ENCODE measurements around the gene ZBTB21. TPM values are rescaled to one million over a fixed set of nuclear protein-coding genes. Genes with fewer than 3 reads are reported as not detected.

Gene ZBTB21
- total RNA-seq, 2 experiments from 2014 or later: 23.6 to 24.1 TPM

DNA sequence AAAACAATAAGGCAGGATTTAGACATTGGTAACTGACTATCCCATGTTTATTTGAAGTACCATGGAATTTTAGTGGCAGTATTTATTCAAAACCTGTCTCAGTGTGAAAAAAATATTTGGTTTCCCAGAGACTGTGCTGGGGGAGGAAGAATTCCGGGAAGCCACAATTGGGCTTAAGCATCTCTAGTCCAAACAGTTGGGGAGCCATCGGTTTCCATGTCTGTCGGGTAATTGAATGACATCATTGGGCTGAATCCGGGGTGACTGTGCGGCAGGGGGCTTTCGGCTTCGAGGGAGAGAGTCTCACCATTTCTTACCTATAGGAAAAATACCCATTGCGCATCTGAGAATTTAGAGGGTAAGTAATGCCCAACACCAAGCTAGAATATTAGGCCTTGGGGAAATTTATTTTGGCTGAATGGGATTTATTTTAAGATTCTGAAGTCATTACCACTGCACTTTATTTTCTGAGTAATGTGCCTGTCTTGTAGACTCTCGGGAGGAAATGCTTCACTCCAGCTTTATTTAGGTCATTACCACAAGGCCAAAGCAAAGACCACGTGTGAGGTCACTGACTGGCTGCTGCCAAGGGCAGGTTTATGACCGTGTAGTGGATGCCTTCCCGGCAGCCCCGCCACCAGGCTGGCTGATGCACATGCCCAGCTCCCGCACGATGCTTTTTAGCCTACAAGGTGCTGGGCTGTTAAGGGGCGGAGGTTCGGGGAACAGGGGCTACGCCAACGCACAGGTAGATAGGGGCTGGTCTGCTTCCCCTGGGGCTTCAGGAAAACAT, 37.9 kb upstream of the ZBTB21 start:
- Mint-ChIP-seq H3K4me1 (ENCODE audit: low read depth) (peaks cover 3% of the 10 kb centered on the region), H3K27ac (no peak overlapping the region), H3K27me3 (no peaks in the 10 kb centered on the region), H3K4me3 (no peak overlapping the region), H3K9me3 (no peaks in the 10 kb centered on the region), H3K36me3 (no peaks in the 10 kb centered on the region)
- no peak for DNase-seq
- ChIA-PET POLR2A (no interaction called here), CTCF (no interaction called here)
- intact Hi-C loops (cut with micrococcal nuclease): no loop called here

DNA sequence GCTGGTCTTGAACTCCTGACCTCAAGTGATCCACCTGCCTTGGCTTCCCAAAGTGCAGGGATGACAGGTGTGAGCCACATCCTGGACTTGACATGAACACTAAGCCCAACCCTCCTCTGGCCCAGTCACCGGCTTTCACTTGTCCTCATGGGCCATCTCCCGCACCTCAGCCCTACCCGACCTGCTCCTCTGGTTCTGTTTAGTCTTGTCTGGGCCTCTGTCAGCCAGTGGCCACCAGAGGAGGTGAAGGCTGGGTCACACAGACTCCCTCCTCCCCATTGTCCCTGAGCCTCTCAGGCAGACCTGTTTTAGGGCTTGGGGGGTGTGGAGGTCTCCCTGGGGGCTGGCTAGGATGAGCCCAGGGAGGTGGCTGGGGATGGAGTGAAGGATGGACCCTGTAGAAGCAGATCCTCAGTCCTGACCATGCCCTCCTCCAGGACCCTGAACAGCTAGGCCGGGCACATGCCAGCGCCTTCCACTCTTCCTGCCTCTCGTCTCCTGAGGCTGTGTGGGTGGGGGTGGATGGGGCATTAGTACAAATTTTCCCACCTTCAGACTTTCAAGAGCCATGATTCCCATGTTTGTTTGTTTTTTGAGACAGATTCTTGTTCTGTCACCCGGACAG, 34.8 kb upstream of the ZBTB21 start:
- no peak for DNase-seq
- H3K36me3 Mint-ChIP-seq: no peaks in the 10 kb centered on the region
- intact Hi-C loops (cut with micrococcal nuclease): no loop called here
- no peaks in the 10 kb centered on the region for H3K27me3 Mint-ChIP-seq
- CTCF ChIA-PET: interaction anchor here (0.6 kb wide), 1 partner anchor 229 kb away, joined by 3 read pairs; no protein-coding TSS in a partner anchor
- POLR2A ChIA-PET: no interaction called here
- no peaks in the 10 kb centered on the region for H3K9me3 Mint-ChIP-seq
- no peak overlapping the region for H3K4me3 Mint-ChIP-seq
- no peak overlapping the region for H3K27ac Mint-ChIP-seq
- no peaks in the 10 kb centered on the region for H3K4me1 Mint-ChIP-seq (ENCODE audit: low read depth)

- POLR2A ChIA-PET: interaction anchor here (0.6 kb wide), 1 partner anchor 203 kb away, joined by 3 read pairs; no protein-coding TSS in a partner anchor
- H3K9me3 Mint-ChIP-seq: no peaks in the 10 kb centered on the region
- H3K27me3 Mint-ChIP-seq: no peaks in the 10 kb centered on the region
- no peaks in the 10 kb centered on the region for H3K4me1 Mint-ChIP-seq (ENCODE audit: low read depth)
- CTCF ChIA-PET: interaction anchor here (0.9 kb wide), 1 partner anchor 101 kb away, joined by 3 read pairs; no protein-coding TSS in a partner anchor
- no peak for DNase-seq
- H3K36me3 Mint-ChIP-seq: no peaks in the 10 kb centered on the region
- H3K4me3 Mint-ChIP-seq: no peak overlapping the region
- intact Hi-C loops (cut with micrococcal nuclease): no loop called here
- H3K27ac Mint-ChIP-seq: no peak overlapping the region
Measured at GRCh38 chr21:42043961-42044360, 33.8 kb upstream of the ZBTB21 start.

- Mint-ChIP-seq H3K4me1 (ENCODE audit: low read depth) (no peaks in the 10 kb centered on the region), H3K36me3 (no peaks in the 10 kb centered on the region), H3K27me3 (no peaks in the 10 kb centered on the region), H3K27ac (no peak overlapping the region), H3K4me3 (no peak overlapping the region), H3K9me3 (no peaks in the 10 kb centered on the region)
- intact Hi-C loops (cut with micrococcal nuclease): no loop called here
- CTCF ChIA-PET: interaction anchor here (0.9 kb wide), 1 partner anchor 102 kb away, joined by 3 read pairs; no protein-coding TSS in a partner anchor
- POLR2A ChIA-PET: interaction anchor here (0.6 kb wide), 1 partner anchor 203 kb away, joined by 3 read pairs; no protein-coding TSS in a partner anchor
- no peak for DNase-seq
Measured at GRCh38 chr21:42043201-42043895, 33.2 kb upstream of the ZBTB21 start.

DNA sequence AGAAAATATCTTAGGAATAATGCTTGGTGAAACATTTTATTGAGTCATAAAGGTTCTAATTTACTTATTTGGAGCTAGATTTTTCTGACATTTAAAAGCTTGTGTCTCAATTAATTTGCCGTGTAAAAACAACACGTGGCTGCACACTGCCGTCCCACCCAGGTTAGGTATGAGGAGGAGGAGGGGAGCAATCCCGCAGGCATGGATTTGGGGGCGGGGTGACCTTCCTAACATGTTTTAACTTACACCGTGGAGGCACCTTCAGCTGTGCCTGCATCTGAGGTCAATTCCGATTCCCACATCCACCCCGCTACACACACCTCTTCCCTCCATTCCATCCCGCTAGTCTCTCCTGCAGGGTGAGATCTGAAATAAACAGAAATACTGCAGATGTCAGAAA, 32.5 kb upstream of the ZBTB21 start:
- H3K36me3 Mint-ChIP-seq: no peaks in the 10 kb centered on the region
- no peaks in the 10 kb centered on the region for H3K9me3 Mint-ChIP-seq
- DNase-seq: no peak
- no peaks in the 10 kb centered on the region for H3K27me3 Mint-ChIP-seq
- no peaks in the 10 kb centered on the region for H3K4me1 Mint-ChIP-seq (ENCODE audit: low read depth)
- intact Hi-C loops (cut with micrococcal nuclease): no loop called here
- no peak overlapping the region for H3K4me3 Mint-ChIP-seq
- ChIA-PET POLR2A (no interaction called here), CTCF (no interaction called here)
- no peak overlapping the region for H3K27ac Mint-ChIP-seq

DNA sequence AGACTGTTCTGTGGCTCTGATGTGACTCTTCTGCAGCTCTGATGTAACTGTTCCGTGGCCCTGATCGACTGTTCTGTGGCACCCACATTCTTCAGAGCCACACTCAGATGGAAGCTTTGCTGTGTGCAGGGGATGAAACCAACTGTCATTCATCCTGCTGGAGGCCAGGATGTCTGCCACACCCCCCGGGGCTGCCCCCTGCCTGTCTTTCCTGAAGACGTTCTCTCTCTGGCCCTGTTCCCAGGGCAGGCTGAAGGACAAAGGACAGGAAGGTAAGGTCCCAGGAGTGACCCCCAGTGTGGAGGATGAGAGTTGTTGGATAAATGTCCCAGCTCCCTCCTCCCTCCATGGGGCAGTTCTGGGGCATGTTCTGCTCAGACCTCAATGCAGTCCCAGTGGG, 31.6 kb upstream of the ZBTB21 start:
- no peaks in the 10 kb centered on the region for H3K4me1 Mint-ChIP-seq (ENCODE audit: low read depth)
- POLR2A ChIA-PET: no interaction called here
- no peak overlapping the region for H3K27ac Mint-ChIP-seq
- intact Hi-C loops (cut with micrococcal nuclease): no loop called here
- DNase-seq: no peak
- H3K27me3 Mint-ChIP-seq: no peaks in the 10 kb centered on the region
- H3K4me3 Mint-ChIP-seq: no peak overlapping the region
- CTCF ChIA-PET: interaction anchor here (0.6 to 0.8 kb wide), 2 partner anchors 76 to 146 kb away, joined by 4 to 9 read pairs; no protein-coding TSS in a partner anchor
- no peaks in the 10 kb centered on the region for H3K9me3 Mint-ChIP-seq
- H3K36me3 Mint-ChIP-seq: no peaks in the 10 kb centered on the region

- H3K9me3 Mint-ChIP-seq: no peaks in the 10 kb centered on the region
- intact Hi-C loops (cut with micrococcal nuclease): no loop called here
- no peaks in the 10 kb centered on the region for H3K27me3 Mint-ChIP-seq
- ChIA-PET CTCF (interaction anchor here (0.8 kb wide), 1 partner anchor 76 kb away, joined by 4 read pairs; no protein-coding TSS in a partner anchor), POLR2A (no interaction called here)
- no peak overlapping the region for H3K4me3 Mint-ChIP-seq
- DNase-seq: no peak
- H3K27ac Mint-ChIP-seq: no peak overlapping the region
- H3K36me3 Mint-ChIP-seq: no peaks in the 10 kb centered on the region
- no peaks in the 10 kb centered on the region for H3K4me1 Mint-ChIP-seq (ENCODE audit: low read depth)
Measured at GRCh38 chr21:42041246-42041645, 31.1 kb upstream of the ZBTB21 start.

GRCh38 chr21:42040411-42041180, 30.4 kb upstream of the ZBTB21 start:
- no peaks in the 10 kb centered on the region for H3K27me3 Mint-ChIP-seq
- no peaks in the 10 kb centered on the region for H3K36me3 Mint-ChIP-seq
- ChIA-PET CTCF (no interaction called here), POLR2A (no interaction called here)
- no peak for DNase-seq
- intact Hi-C loops (cut with micrococcal nuclease): no loop called here
- H3K4me3 Mint-ChIP-seq: no peak overlapping the region
- H3K9me3 Mint-ChIP-seq: no peaks in the 10 kb centered on the region
- H3K27ac Mint-ChIP-seq: no peak overlapping the region
- H3K4me1 Mint-ChIP-seq (ENCODE audit: low read depth): no peaks in the 10 kb centered on the region

GRCh38 chr21:42039911-42040351, 29.8 kb upstream of the ZBTB21 start:
- no peak overlapping the region for H3K4me3 Mint-ChIP-seq
- ChIA-PET CTCF (no interaction called here), POLR2A (no interaction called here)
- intact Hi-C loops (cut with micrococcal nuclease): no loop called here
- H3K27me3 Mint-ChIP-seq: no peaks in the 10 kb centered on the region
- H3K4me1 Mint-ChIP-seq (ENCODE audit: low read depth): no peaks in the 10 kb centered on the region
- H3K9me3 Mint-ChIP-seq: no peaks in the 10 kb centered on the region
- no peaks in the 10 kb centered on the region for H3K36me3 Mint-ChIP-seq
- H3K27ac Mint-ChIP-seq: no peak overlapping the region
- no peak for DNase-seq

- Mint-ChIP-seq H3K27me3 (no peaks in the 10 kb centered on the region), H3K27ac (no peak overlapping the region), H3K9me3 (no peaks in the 10 kb centered on the region), H3K4me1 (ENCODE audit: low read depth) (no peaks in the 10 kb centered on the region), H3K36me3 (no peaks in the 10 kb centered on the region), H3K4me3 (no peak overlapping the region)
- intact Hi-C loops (cut with micrococcal nuclease): no loop called here
- DNase-seq: no peak
- CTCF ChIA-PET: no interaction called here
- POLR2A ChIA-PET: no interaction called here
Measured at GRCh38 chr21:42039470-42039901, 29.3 kb upstream of the ZBTB21 start.

DNA sequence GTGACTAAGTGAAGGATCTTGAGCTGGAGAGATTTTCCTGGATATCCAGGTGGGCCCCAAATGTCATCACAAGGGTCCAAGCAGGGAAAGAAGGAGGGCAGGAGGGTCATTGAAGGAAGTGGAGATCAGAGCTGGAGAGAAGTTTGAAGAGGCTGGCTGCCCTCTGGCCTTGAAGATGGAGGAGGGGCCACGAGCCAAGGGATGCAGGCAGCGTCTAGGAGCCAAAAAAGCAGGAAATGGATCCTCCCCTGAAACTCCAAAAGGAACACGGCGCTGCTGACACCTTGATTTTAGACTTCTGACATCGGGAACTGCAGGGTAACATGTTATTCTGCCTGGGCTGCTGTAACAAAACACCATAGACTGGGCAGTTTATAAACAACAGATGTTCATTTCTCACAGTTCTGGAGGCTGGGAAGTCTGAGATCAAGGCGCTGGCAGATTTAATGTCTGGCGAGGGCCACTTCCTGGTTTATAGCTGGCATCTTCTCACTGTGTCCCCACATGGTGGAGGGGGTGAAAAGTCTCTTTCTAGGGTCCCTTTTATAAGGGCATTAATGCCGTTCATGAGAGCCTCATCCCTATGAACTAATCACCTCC, 28.8 kb upstream of the ZBTB21 start:
- POLR2A ChIA-PET: no interaction called here
- CTCF ChIA-PET: no interaction called here
- Mint-ChIP-seq H3K4me1 (ENCODE audit: low read depth) (no peaks in the 10 kb centered on the region), H3K4me3 (no peak overlapping the region), H3K9me3 (no peaks in the 10 kb centered on the region), H3K27ac (no peak overlapping the region), H3K27me3 (no peaks in the 10 kb centered on the region), H3K36me3 (no peaks in the 10 kb centered on the region)
- intact Hi-C loops (cut with micrococcal nuclease): no loop called here
- no peak for DNase-seq

All from activated CD4-positive, alpha-beta memory T cell treated with anti-CD3 and anti-CD28 coated beads for 36 hours (primary cell).